GM18505 (cell line): Measurements from ENCODE around the gene KIR3DL2.
"Not testable (repeated sequence)": the region's sequence is repeated elsewhere in the genome, so short reads cannot be mapped to it uniquely, and the experiment has no call there.

Experiments used
- ATAC-seq: cut with Tn5 transposase; IDR thresholded peaks from one replicate; pipeline ENCODE4 v1.9.1; 2021; ENCODE audit not compliant: unreplicated experiment
- POLR2A ChIP-seq: IDR thresholded peaks from 4 replicates; pipeline ENCODE4 v1.6.1; 2011; ENCODE audit warnings: borderline replicate concordance; ENCODE audit not compliant: insufficient read depth, insufficient read length; ENCODE audit errors: extremely low read depth

Gene KIR3DL2

GRCh38 chr19:54850061-54850640 is at the start of gene KIR3DL2:
Gene KIR3DL2 (plus strand): TSS chr19:54850443. CDS start chr19:54850476, 33 bp downstream.
- not testable (repeated sequence) for ATAC-seq

- no peak for ATAC-seq
- no peak for TF ChIP-seq POLR2A
Observed at GRCh38 chr19:54803410-54803809, 46.8 kb upstream of the KIR3DL2 start, which contains the start of gene KIR2DL4. Gene KIR2DL4 (plus strand): TSS chr19:54803610. CDS start chr19:54803652, 42 bp downstream.

- ATAC-seq, result no peak
Observed at GRCh38 chr19:54804101-54804500, 46.1 kb upstream of the KIR3DL2 start.

GRCh38 chr19:54804571-54804970 is 45.7 kb upstream of the KIR3DL2 start:
- TF ChIP-seq POLR2A, result no peak
- no peak for ATAC-seq

More at GRCh38 chr19:54804101-54804500, 46.1 kb upstream of the KIR3DL2 start:
- no peak for TF ChIP-seq POLR2A

GRCh38 chr19:54805665-54806515 is 44.4 kb upstream of the KIR3DL2 start:
- no peak for ATAC-seq

GRCh38 chr19:54806516-54806838 is 43.8 kb upstream of the KIR3DL2 start:
- TF ChIP-seq POLR2A, result no peak
- ATAC-seq, result no peak

More at GRCh38 chr19:54805665-54806515, 44.4 kb upstream of the KIR3DL2 start:
- TF ChIP-seq POLR2A, result no peak

- not testable (repeated sequence) for ATAC-seq
Observed at GRCh38 chr19:54814571-54814970, 35.7 kb upstream of the KIR3DL2 start.

- not testable (repeated sequence) for ATAC-seq
Observed at GRCh38 chr19:54816251-54816650, 34.0 kb upstream of the KIR3DL2 start, which contains the start of gene KIR3DL1. Gene KIR3DL1 (plus strand): TSS chr19:54816468.

GRCh38 chr19:54817670-54818536 is 32.3 kb upstream of the KIR3DL2 start:
- TF ChIP-seq POLR2A, result no peak
- ATAC-seq, result no peak

- ATAC-seq, result not testable (repeated sequence)
Observed at GRCh38 chr19:54824416-54824815, 25.8 kb upstream of the KIR3DL2 start.

- ATAC-seq, result not testable (repeated sequence)
Observed at GRCh38 chr19:54825326-54825725, 24.9 kb upstream of the KIR3DL2 start.

- ATAC-seq, result not testable (repeated sequence)
Observed at GRCh38 chr19:54828064-54828463, 22.2 kb upstream of the KIR3DL2 start.

- not testable (repeated sequence) for ATAC-seq
Observed at GRCh38 chr19:54832496-54832895, 17.7 kb upstream of the KIR3DL2 start, which contains the start of gene KIR2DS4. Gene KIR2DS4 (plus strand): TSS chr19:54832676.

- ATAC-seq, result not testable (repeated sequence)
Observed at GRCh38 chr19:54835126-54835525, 15.1 kb upstream of the KIR3DL2 start.

GRCh38 chr19:54837522-54837921 is 12.7 kb upstream of the KIR3DL2 start:
- not testable (repeated sequence) for ATAC-seq

GRCh38 chr19:54843171-54843570 is 7.1 kb upstream of the KIR3DL2 start:
- ATAC-seq, result not testable (repeated sequence)
